ENCODE results near the gene NABP2. TPM values are rescaled to one million over a fixed set of nuclear protein-coding genes. Genes with fewer than 3 reads are reported as not detected.

The NABP2 gene
- total RNA-seq, 1 experiment from 2014 or later, result 98.6 TPM

DNA sequence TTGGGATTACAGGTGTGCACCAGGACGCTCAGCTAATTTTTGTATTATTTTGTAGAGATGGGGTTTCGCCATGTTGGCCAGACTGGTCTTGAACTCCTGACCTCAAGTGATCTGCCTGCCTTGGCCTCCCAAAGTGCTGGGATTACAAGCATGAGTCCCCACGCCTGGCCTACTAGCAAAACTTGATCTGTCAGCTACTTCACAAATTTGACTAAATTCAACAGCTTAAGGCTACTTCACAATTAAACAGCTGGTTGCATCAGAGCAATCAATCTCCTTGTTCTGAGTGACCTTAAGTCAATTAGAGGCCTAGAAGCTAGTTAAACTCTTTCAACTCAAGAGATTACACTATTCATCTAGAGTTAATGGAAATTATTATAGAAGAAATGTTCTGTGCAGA is 54.8 kb downstream of the NABP2 start:
- H3F3A ChIP-seq (ENCODE audit: low read length, unreplicated experiment), result no peaks in the 10 kb centered on the region
- no peaks in the 10 kb centered on the region for H3K27me3 ChIP-seq (ENCODE audit: low read length)
- no peak overlapping the region for H3K4me3 ChIP-seq (ENCODE audit: low read length)
- intact Hi-C loops (cut with micrococcal nuclease), result no loop called here
- peaks cover 64% of the 10 kb centered on the region for H3K36me3 ChIP-seq (ENCODE audit: low read depth, low read length)
- H3K4me1 ChIP-seq (ENCODE audit: insufficient read depth, low read length), result no peaks in the 10 kb centered on the region
- BruUV-seq (replicated peaks), result no TSS peak
- H3K4me2 ChIP-seq (ENCODE audit: low read length), result no peak overlapping the region
- H3K9ac ChIP-seq (ENCODE audit: low read length), result no peak overlapping the region
- H4K20me1 ChIP-seq (ENCODE audit: low read length), result no peaks in the 10 kb centered on the region
- H3K79me2 ChIP-seq (ENCODE audit: low read length), result no peaks in the 10 kb centered on the region
- DNase-seq (no peak), ATAC-seq (no peak)
- no peak overlapping the region for H2AFZ ChIP-seq (ENCODE audit: low read length)
- POLR2A ChIA-PET (ENCODE audit: unreplicated experiment), result no interaction called here
- no peak overlapping the region for H3K27ac ChIP-seq (ENCODE audit: low read length)
- CTCF ChIA-PET, result no interaction called here
- TF ChIP-seq EZH2 (IDR thresholded peaks at IDR 0.05; ENCODE audit: low read length, unreplicated experiment) (no peak), EZH2phosphoT487 (IDR thresholded peaks at IDR 0.05; ENCODE audit: borderline replicate concordance, low read length) (no peak), CTCF (conservative IDR thresholded peaks at IDR 0.05; ENCODE audit: low read depth, low read length) (no peak)
- H3K9me2 ChIP-seq (replicated peaks; ENCODE audit: low read length), result no peaks in the 10 kb centered on the region
- H3K9me3 ChIP-seq (ENCODE audit: low read length), result no peaks in the 10 kb centered on the region

Other genes with a start within 250 kb of the NABP2 start
- 18.0 and 33.9 TPM in 2 replicates for gene SUOX, start 227.1 kb upstream of the NABP2 start, total RNA-seq (2014; rRNA removed)
- gene IKZF4, start 203.3 kb upstream of the NABP2 start, total RNA-seq (2014; rRNA removed), result 1.0 and 2.8 TPM in 2 replicates
- gene RPS26, start 182.4 kb upstream of the NABP2 start, total RNA-seq (2014; rRNA removed), result 183 and 320 TPM in 2 replicates
- 28.0 and 40.6 TPM in 2 replicates for gene ERBB3, start 144.2 kb upstream of the NABP2 start, total RNA-seq (2014; rRNA removed)
- gene PA2G4, start 119.8 kb upstream of the NABP2 start, total RNA-seq (2014; rRNA removed), result 391 and 406 TPM in 2 replicates
- gene RPL41, start 107.7 kb upstream of the NABP2 start, total RNA-seq (2014; rRNA removed), result 3,106 and 3,551 TPM in 2 replicates
- 4.8 and 5.6 TPM in 2 replicates for gene ZC3H10, start 106.1 kb upstream of the NABP2 start, total RNA-seq (2014; rRNA removed)
- 120 and 176 TPM in 2 replicates for gene ESYT1, start 96.1 kb upstream of the NABP2 start, total RNA-seq (2014; rRNA removed)
- gene MYL6B, start 71.8 kb upstream of the NABP2 start, total RNA-seq (2014; rRNA removed), result 153 and 178 TPM in 2 replicates
- 1,385 and 1,597 TPM in 2 replicates for gene MYL6, start 66.0 kb upstream of the NABP2 start, total RNA-seq (2014; rRNA removed)
- 38.4 and 39.4 TPM in 2 replicates for gene SMARCC2, start 34.9 kb upstream of the NABP2 start, total RNA-seq (2014; rRNA removed)
- 43.9 and 52.1 TPM in 2 replicates for gene RNF41, start 2.4 kb upstream of the NABP2 start, total RNA-seq (2014; rRNA removed)
- 0.18 TPM in 1 of 2 replicates, not detected in the other for gene SLC39A5, start 5.7 kb downstream of the NABP2 start, total RNA-seq (2014; rRNA removed)
- 19.1 and 26.7 TPM in 2 replicates for gene ANKRD52, start 34.0 kb downstream of the NABP2 start, total RNA-seq (2014; rRNA removed)
- gene COQ10A, start 42.6 kb downstream of the NABP2 start, total RNA-seq (2014; rRNA removed), result 9.2 and 9.8 TPM in 2 replicates
- 182 and 199 TPM in 2 replicates for gene CS, start 76.0 kb downstream of the NABP2 start, total RNA-seq (2014; rRNA removed)
- gene CNPY2, start 91.6 kb downstream of the NABP2 start, total RNA-seq (2014; rRNA removed), result 109 and 162 TPM in 2 replicates
- gene PAN2, start 109.7 kb downstream of the NABP2 start, total RNA-seq (2014; rRNA removed), result 15.3 and 27.1 TPM in 2 replicates
- 17.5 and 18.2 TPM in 2 replicates for gene IL23A, start 114.5 kb downstream of the NABP2 start, total RNA-seq (2014; rRNA removed)
- gene STAT2, start 135.8 kb downstream of the NABP2 start, total RNA-seq (2014; rRNA removed), result 68.8 and 73.1 TPM in 2 replicates
- gene APOF, start 138.5 kb downstream of the NABP2 start, total RNA-seq (2014; rRNA removed), result not detected in 2 replicates
- gene TIMELESS, start 225.1 kb downstream of the NABP2 start, total RNA-seq (2014; rRNA removed), result 26.5 and 29.5 TPM in 2 replicates
- gene MIP, start 230.3 kb downstream of the NABP2 start, total RNA-seq (2014; rRNA removed), result not detected in 2 replicates
- 3.4 and 3.7 TPM in 2 replicates for gene SPRYD4, start 244.2 kb downstream of the NABP2 start, total RNA-seq (2014; rRNA removed)

Data from PC-3 (cell line).